ENCODE measurements around the gene GHRL. TPM values are rescaled to one million over a fixed set of nuclear protein-coding genes. Genes with fewer than 3 reads are reported as not detected.
A peak's percentile ranks its signal among the peaks of the same experiment; 100 is the strongest.
"Not testable (repeated sequence)": the region's sequence is repeated elsewhere in the genome, so short reads cannot be mapped to it uniquely, and the experiment has no call there.

The GHRL gene
- total RNA-seq, 8 experiments from 2014 or later: 0.36 to 6.4 (median 0.91) TPM

GRCh38 chr3:10306156-10306555 lies 13.4 kb upstream of the GHRL start:
- Histone ChIP-seq H3K4me3 (no peak overlapping the region), H3K4me1 (replicated peaks in 1 of 2) (no peaks in the 10 kb centered on the region), H3K27ac (no peak overlapping the region)
- ATAC-seq (replicated peaks in 6 of 8): no peak
- in situ Hi-C loops (cut with MboI; ENCODE audit: low pct_unique_long_range_greater_than_20kb in 2 of 9, low sequenced_read_pairs in 9 of 9, unreplicated experiment in 9 of 9): no loop called here
- WGBS, 10 experiments: 50 to 100% (median 91%) methylated on average over 1 to 3 of the region's 3 CpGs; no CpG with 5 or more reads in 1 of the 10 experiments

- WGBS, 10 experiments: 83 to 100% (median 100%) methylated on average over 1 to 4 of the region's 4 CpGs; no CpG with 5 or more reads in 3 of the 10 experiments
- in situ Hi-C loops (cut with MboI; ENCODE audit: low pct_unique_long_range_greater_than_20kb in 2 of 9, low sequenced_read_pairs in 9 of 9, unreplicated experiment in 9 of 9): no loop called here
- ATAC-seq (replicated peaks in 6 of 8): no peak
These were observed 12.7 kb upstream of the GHRL start for GRCh38 chr3:10305331-10305902.

GRCh38 chr3:10304905-10305304 lies 12.2 kb upstream of the GHRL start:
- WGBS, 10 experiments: 40 to 100% (median 92%) methylated on average over 1 to 4 of the region's 8 CpGs; no CpG with 5 or more reads in 5 of the 10 experiments
- Histone ChIP-seq H3K4me1 (replicated peaks in 1 of 2) (no peaks in the 10 kb centered on the region), H3K27ac (no peak overlapping the region), H3K4me3 (no peak overlapping the region)
- ATAC-seq (replicated peaks in 6 of 8): no peak
- in situ Hi-C loops (cut with MboI; ENCODE audit: low pct_unique_long_range_greater_than_20kb in 2 of 9, low sequenced_read_pairs in 9 of 9, unreplicated experiment in 9 of 9): no loop called here

More at GRCh38 chr3:10305331-10305902, 12.7 kb upstream of the GHRL start:
- no peak overlapping the region for H3K27ac ChIP-seq
- H3K4me3 ChIP-seq: no peak overlapping the region
- no peaks in the 10 kb centered on the region for H3K4me1 ChIP-seq (replicated peaks in 1 of 2)

GRCh38 chr3:10303785-10304184 lies 11.0 kb upstream of the GHRL start:
- ATAC-seq (replicated peaks in 6 of 8): no peak
- WGBS, 10 experiments: 60 to 100% (median 86%) methylated on average over 1 to 6 of the region's 8 CpGs; no CpG with 5 or more reads in 1 of the 10 experiments
- no peak overlapping the region for H3K27ac ChIP-seq
- in situ Hi-C loops (cut with MboI; ENCODE audit: low pct_unique_long_range_greater_than_20kb in 2 of 9, low sequenced_read_pairs in 9 of 9, unreplicated experiment in 9 of 9): no loop called here
- no peaks in the 10 kb centered on the region for H3K4me1 ChIP-seq (replicated peaks in 1 of 2)
- no peak overlapping the region for H3K4me3 ChIP-seq

GRCh38 chr3:10303105-10303504 lies 10.4 kb upstream of the GHRL start:
- in situ Hi-C loops (cut with MboI; ENCODE audit: low pct_unique_long_range_greater_than_20kb in 2 of 9, low sequenced_read_pairs in 9 of 9, unreplicated experiment in 9 of 9): no loop called here
- no peak for ATAC-seq (replicated peaks in 6 of 8)
- 80 to 100% (median 98%) methylated on average over 1 to 8 of the region's 9 CpGs; no CpG with 5 or more reads in 3 of the 10 experiments for WGBS, 10 experiments
- no peaks in the 10 kb centered on the region for H3K4me1 ChIP-seq (replicated peaks in 1 of 2)
- no peak overlapping the region for H3K4me3 ChIP-seq
- no peak overlapping the region for H3K27ac ChIP-seq

GRCh38 chr3:10300087-10300486 lies 7.3 kb upstream of the GHRL start:
- no peak overlapping the region for H3K4me3 ChIP-seq
- 44 to 90% (median 82%) methylated on average over 1 to 9 of the region's 9 CpGs; no CpG with 5 or more reads in 3 of the 10 experiments for WGBS, 10 experiments
- no peak overlapping the region for H3K27ac ChIP-seq
- ATAC-seq (replicated peaks in 6 of 8): peak in 3 of 8 experiments; percentile 16 to 39 (median 27)
- no peaks in the 10 kb centered on the region for H3K4me1 ChIP-seq (replicated peaks in 1 of 2)
- in situ Hi-C loops (cut with MboI; ENCODE audit: low pct_unique_long_range_greater_than_20kb in 2 of 9, low sequenced_read_pairs in 9 of 9, unreplicated experiment in 9 of 9): no loop called here

- in situ Hi-C loops (cut with MboI; ENCODE audit: low pct_unique_long_range_greater_than_20kb in 2 of 9, low sequenced_read_pairs in 9 of 9, unreplicated experiment in 9 of 9): no loop called here
- 24 to 100% (median 93%) methylated on average over 1 to 4 of the region's 6 CpGs; no CpG with 5 or more reads in 3 of the 10 experiments for WGBS, 10 experiments
These were observed 6.9 kb upstream of the GHRL start for GRCh38 chr3:10299679-10300078.

GRCh38 chr3:10299175-10299574 lies 6.4 kb upstream of the GHRL start:
- in situ Hi-C loops (cut with MboI; ENCODE audit: low pct_unique_long_range_greater_than_20kb in 2 of 9, low sequenced_read_pairs in 9 of 9, unreplicated experiment in 9 of 9): no loop called here
- 27 to 100% (median 88%) methylated on average over 1 to 2 of the region's 2 CpGs; no CpG with 5 or more reads in 1 of the 10 experiments for WGBS, 10 experiments
- H3K4me3 ChIP-seq: no peak overlapping the region

More at GRCh38 chr3:10299679-10300078, 6.9 kb upstream of the GHRL start:
- Histone ChIP-seq H3K4me3 (no peak overlapping the region), H3K4me1 (replicated peaks in 1 of 2) (no peaks in the 10 kb centered on the region), H3K27ac (no peak overlapping the region)
- peak in 2 of 8 experiments; percentile 10 to 15 for ATAC-seq (replicated peaks in 6 of 8)

GRCh38 chr3:10298064-10298463 lies 5.3 kb upstream of the GHRL start:
- H3K27ac ChIP-seq; H3K4me1 ChIP-seq (replicated peaks in 1 of 2); in situ Hi-C loops (cut with MboI; ENCODE audit: low pct_unique_long_range_greater_than_20kb in 2 of 9, low sequenced_read_pairs in 9 of 9, unreplicated experiment in 9 of 9); ATAC-seq (replicated peaks in 6 of 8); H3K4me3 ChIP-seq: not testable (repeated sequence)
- no CpG with 5 or more reads among the region's 1 CpG for WGBS, 10 experiments

More at GRCh38 chr3:10299175-10299574, 6.4 kb upstream of the GHRL start:
- no peak for ATAC-seq (replicated peaks in 6 of 8)
- no peak overlapping the region for H3K27ac ChIP-seq
- no peaks in the 10 kb centered on the region for H3K4me1 ChIP-seq (replicated peaks in 1 of 2)

GRCh38 chr3:10294030-10294586 lies 1.4 kb upstream of the GHRL start:
- H3K4me3 ChIP-seq: no peak overlapping the region
- no peak for ATAC-seq (replicated peaks in 6 of 8)
- in situ Hi-C loops (cut with MboI; ENCODE audit: low pct_unique_long_range_greater_than_20kb in 2 of 9, low sequenced_read_pairs in 9 of 9, unreplicated experiment in 9 of 9): no loop called here
- WGBS, 10 experiments: 82 to 100% (median 94%) methylated on average over 1 to 8 of the region's 12 CpGs; no CpG with 5 or more reads in 2 of the 10 experiments
- H3K27ac ChIP-seq: no peak overlapping the region
- no peaks in the 10 kb centered on the region for H3K4me1 ChIP-seq (replicated peaks in 1 of 2)

- Histone ChIP-seq H3K27ac (no peak overlapping the region), H3K4me1 (replicated peaks in 1 of 2) (no peaks in the 10 kb centered on the region), H3K4me3 (no peak overlapping the region)
- 80 to 100% (median 100%) methylated on average over 1 to 3 of the region's 6 CpGs; no CpG with 5 or more reads in 6 of the 10 experiments for WGBS, 10 experiments
- ATAC-seq (replicated peaks in 6 of 8): no peak
- in situ Hi-C loops (cut with MboI; ENCODE audit: low pct_unique_long_range_greater_than_20kb in 2 of 9, low sequenced_read_pairs in 9 of 9, unreplicated experiment in 9 of 9): no loop called here
These were observed 1.1 kb downstream of the GHRL start for GRCh38 chr3:10291641-10292040.

GRCh38 chr3:10290481-10291176 lies 2.1 kb downstream of the GHRL start:
- ATAC-seq (replicated peaks in 6 of 8): no peak
- no peak overlapping the region for H3K27ac ChIP-seq
- no peaks in the 10 kb centered on the region for H3K4me1 ChIP-seq (replicated peaks in 1 of 2)
- H3K4me3 ChIP-seq: no peak overlapping the region
- in situ Hi-C loops (cut with MboI; ENCODE audit: low pct_unique_long_range_greater_than_20kb in 2 of 9, low sequenced_read_pairs in 9 of 9, unreplicated experiment in 9 of 9): no loop called here
- 60 to 100% (median 80%) methylated on average over 1 to 12 of the region's 18 CpGs; no CpG with 5 or more reads in 3 of the 10 experiments for whole genome bisulfite sequencing, 10 experiments

GRCh38 chr3:10289787-10290355 lies 2.9 kb downstream of the GHRL start:
- no peak overlapping the region for H3K4me3 ChIP-seq
- in situ Hi-C loops (cut with MboI; ENCODE audit: low pct_unique_long_range_greater_than_20kb in 2 of 9, low sequenced_read_pairs in 9 of 9, unreplicated experiment in 9 of 9): no loop called here
- no peaks in the 10 kb centered on the region for H3K4me1 ChIP-seq (replicated peaks in 1 of 2)
- ATAC-seq (replicated peaks in 6 of 8): no peak
- no peak overlapping the region for H3K27ac ChIP-seq
- 33 to 97% (median 89%) methylated on average over 1 to 6 of the region's 9 CpGs; no CpG with 5 or more reads in 6 of the 10 experiments for WGBS, 10 experiments

Data from motor neuron (in vitro differentiated cells).